HepG2 (cell line): ENCODE data around the gene MACROD2. TPM values are rescaled to one million over a fixed set of nuclear protein-coding genes. Genes with fewer than 3 reads are reported as not detected.

Source experiments
- ATAC-seq: fragments of 200-7000 bp; cut with Tn5 transposase; 3 replicates; pipeline ENCODE4 v1.9.1; 2020; ENCODE audit warnings: mild to moderate bottlenecking, moderate library complexity
- BruUV-seq: library from RNA; stranded (reverse); fragments of 400-500 nt; replicated peaks from 2 replicates; lab custom pipeline; 2021; lab: Mats Ljungman, UMichigan
- CTCF ChIA-PET: fragments of 300-600 bp; formaldehyde crosslinking; extraction: SDS; loops from one replicate; lab custom pipeline; 2021; ENCODE audit warnings: low total read pairs, inconsistent platforms, low intra/inter-chr PET ratio; lab: Yijun Ruan, JAX
- POLR2A ChIA-PET: fragments of 350-600 bp; sonication (Branson Sonifier 250); formaldehyde crosslinking; loops from one replicate; lab custom pipeline; 2020; ENCODE audit warnings: antibody characterized with exemption, inconsistent platforms; lab: Yijun Ruan, JAX
- DNase-seq: peaks from one replicate; pipeline ENCODE4 v3.0.0-alpha.2; 2015; ENCODE audit warnings: low spot score
- FAIRE-seq: peaks from 3 replicates; lab custom pipeline; 2011; peaks lifted over from hg19 to GRCh38; lab: Jason Lieb, UNC
- H2AFZ ChIP-seq: one replicate; pipeline ENCODE4 v1.6.1; 2011; ENCODE audit warnings: low read length, inconsistent platforms
- H3K27ac ChIP-seq: fragments of 300-600 bp; 3 replicates; pipeline ENCODE4 v1.8.0; 2011; ENCODE audit warnings: mixed run types, mild to moderate bottlenecking, mixed read lengths, low read length, inconsistent platforms; ENCODE audit not compliant: insufficient read depth; ENCODE audit errors: extremely low read length
- H3K27me3 ChIP-seq, 2 experiments: fragments of 200-600 bp in 1 of 2; 2 replicates in 1 of 2; 3 replicates in 1 of 2; pipeline versions ENCODE4 v1.6.0 to v1.8.0; 2011; ENCODE audit warnings: low read length in 2 of 2, mild to moderate bottlenecking in 2 of 2, moderate library complexity in 2 of 2, inconsistent platforms in 1 of 2; ENCODE audit not compliant: insufficient read depth in 2 of 2, control insufficient read depth in 1 of 2
- H3K36me3 ChIP-seq, 2 experiments: fragments of 200-600 bp in 1 of 2; replicated peaks in 1 of 2; 2 replicates in 1 of 2; 3 replicates in 1 of 2; pipeline versions ENCODE4 v1.5.1 to v1.8.0; 2011; ENCODE audit warnings: low read length in 2 of 2, inconsistent platforms in 1 of 2; ENCODE audit not compliant: insufficient read depth in 2 of 2, control insufficient read depth in 1 of 2
- H3K4me1 ChIP-seq: 2 replicates; pipeline ENCODE4 v1.5.1; 2012; ENCODE audit warnings: low read length, inconsistent platforms; ENCODE audit not compliant: insufficient read depth
- H3K4me2 ChIP-seq: 2 replicates; pipeline ENCODE4 v1.6.0; 2011; ENCODE audit warnings: low read depth, low read length, inconsistent platforms
- H3K4me3 ChIP-seq, 3 experiments: fragments of 200-600 bp in 1 of 3; sonication (generic), shearing (Covaris generic) in 1 of 3; replicated peaks in 1 of 3; 2 replicates each; pipeline ENCODE4 v1.5.1; 2011 to 2016; ENCODE audit warnings: low read length in 3 of 3, inconsistent platforms in 2 of 3, low read depth in 2 of 3, mild to moderate bottlenecking in 2 of 3, control low read depth in 1 of 3, mixed read lengths in 1 of 3; ENCODE audit not compliant: insufficient read depth in 1 of 3
- H3K79me2 ChIP-seq: one replicate; pipeline ENCODE4 v1.6.1; 2011; ENCODE audit warnings: low read length, inconsistent platforms; ENCODE audit not compliant: insufficient read depth
- H3K9ac ChIP-seq: 2 replicates; pipeline ENCODE4 v1.6.0; 2011; ENCODE audit warnings: mild to moderate bottlenecking, low read depth, low read length, inconsistent platforms; ENCODE audit not compliant: insufficient read depth
- H3K9me3 ChIP-seq: 2 replicates; pipeline ENCODE4 v1.5.1; 2012; ENCODE audit warnings: mild to moderate bottlenecking, low read length
- H4K20me1 ChIP-seq: 2 replicates; pipeline ENCODE4 v1.6.0; 2011; ENCODE audit warnings: inconsistent platforms, mild to moderate bottlenecking, low read length, moderate library complexity; ENCODE audit not compliant: insufficient read depth
- BRCA1 ChIP-seq: sonication (generic); formaldehyde crosslinking; IDR thresholded peaks from 2 replicates; pipeline ENCODE4 v1.4.0; 2020; ENCODE audit warnings: missing genetic modification reagents
- HNF4G ChIP-seq, 2 experiments: sonication (generic) in 1 of 2; formaldehyde crosslinking in 1 of 2; IDR thresholded peaks; 2 replicates each; pipeline versions ENCODE4 v1.4.0 to v1.6.1; 2011 to 2020; ENCODE audit warnings: borderline replicate concordance in 2 of 2, low read depth in 2 of 2, mild to moderate bottlenecking in 2 of 2, low read length in 1 of 2, missing genetic modification reagents in 1 of 2, moderate library complexity in 1 of 2
- MEIS2 ChIP-seq: sonication (generic); formaldehyde crosslinking; IDR thresholded peaks from 2 replicates; pipeline ENCODE4 v1.9.0; 2021; ENCODE audit warnings: mild to moderate bottlenecking, missing genetic modification reagents
- MLX ChIP-seq: IDR thresholded peaks from 2 replicates; pipeline ENCODE4 v1.6.1; 2016
- RARG ChIP-seq: sonication (generic); formaldehyde crosslinking; IDR thresholded peaks from 2 replicates; pipeline ENCODE4 v1.4.0; 2020; ENCODE audit warnings: low read depth, mild to moderate bottlenecking, missing genetic modification reagents
- RXRA ChIP-seq: sonication (generic); formaldehyde crosslinking; IDR thresholded peaks from 2 replicates; pipeline ENCODE4 v1.5.1; 2020; ENCODE audit warnings: missing genetic modification reagents
- TARDBP ChIP-seq: sonication (generic); formaldehyde crosslinking; IDR thresholded peaks from 2 replicates; pipeline ENCODE4 v1.8.0; 2022; ENCODE audit warnings: mild to moderate bottlenecking, missing genetic modification reagents
- ZC3H4 ChIP-seq: sonication (generic); formaldehyde crosslinking; IDR thresholded peaks from 2 replicates; pipeline ENCODE4 v1.4.0; 2020; ENCODE audit warnings: missing genetic modification reagents, borderline replicate concordance
- ZNF407 ChIP-seq: sonication (generic); formaldehyde crosslinking; IDR thresholded peaks from one replicate; pipeline ENCODE4 v1.5.1; 2020; ENCODE audit warnings: mild to moderate bottlenecking, missing genetic modification reagents; ENCODE audit errors: not compliant biosample characterization
- ZNF652 ChIP-seq: IDR thresholded peaks from 2 replicates; pipeline ENCODE4 v1.6.1; 2016; ENCODE audit warnings: low read depth, borderline replicate concordance
- ZNF747 ChIP-seq: sonication (generic); formaldehyde crosslinking; IDR thresholded peaks from 2 replicates; pipeline ENCODE4 v1.8.1; 2023; ENCODE audit warnings: missing genetic modification reagents, mild to moderate bottlenecking, borderline replicate concordance
- WGBS: methylation state at CpG from one replicate; pipeline ENCODE4 v1.1.6; 2017; ENCODE audit warnings: low lambda C conversion rate; 5-methylcytosine and 5-hydroxymethylcytosine counted together
- in situ Hi-C: cut with HindIII; loops from 2 replicates; pipeline ENCODE4 v1.10.0; 2017; ENCODE audit warnings: low pct_unique_long_range_greater_than_20kb; ENCODE audit not compliant: extremely low pct_ligation_motif_present
- intact Hi-C: fragments of 100-400 bp; cut with micrococcal nuclease; formaldehyde crosslinking; loops from one replicate; pipeline ENCODE4 v1.10.0; 2022; ENCODE audit not compliant: unreplicated experiment
- polyA plus RNA-seq, 8 experiments: library from polyadenylated mRNA; depleted of rRNA in 3 of 8; stranded (reverse) in 7 of 8; unstranded in 1 of 8; fragments of >200 nt; fragmentation: Illumina TruSeq in 4 of 8; extraction: Trizol in 4 of 8; gene quantifications; 2 replicates each; pipeline versions ENCODE4 v1.2.1 to v1.2.3, GENCODE V29; 2011 to 2016; ENCODE audit warnings: low read depth in 4 of 8, missing spikeins in 1 of 8, mixed read lengths in 1 of 8; ENCODE audit not compliant: insufficient read depth in 1 of 8
- total RNA-seq, 5 experiments: library from RNA; depleted of rRNA; stranded (reverse); fragments of >200 nt; fragmentation: Illumina TruSeq; extraction: Trizol; gene quantifications; 2 replicates each; pipeline ENCODE4 v1.2.3, GENCODE V29; 2016; ENCODE audit warnings: low read depth in 1 of 5

MACROD2 gene
- total and polyA plus RNA-seq, 2 of the 13 experiments (the other 11 are each of a cell fraction or from before 2014, with no cell fraction given): 0.13 to 0.51 TPM

- WGBS: 4% methylated on average over 3 of the region's 3 CpGs
These were observed 1487.2 kb downstream of the MACROD2 start for GRCh38 chr20:15482525-15482924.

More at GRCh38 chr20:15482525-15482924, 1487.2 kb downstream of the MACROD2 start:
- Histone ChIP-seq H3K4me1 (no peaks in the 10 kb centered on the region), H3K9me3 (peaks cover 87% of the 10 kb centered on the region), H2AFZ (no peak overlapping the region), H3K4me2 (no peak overlapping the region), H3K36me3 (no peaks in the 10 kb centered on the region), H3K79me2 (no peaks in the 10 kb centered on the region), H3K4me3 (no peak overlapping the region), H3K27me3 (no peaks in the 10 kb centered on the region), H3K9ac (no peak overlapping the region), H3K27ac (no peak overlapping the region), H4K20me1 (no peaks in the 10 kb centered on the region)
- in situ Hi-C loops (no loop called here), intact Hi-C loops (no loop called here)
- CTCF ChIA-PET: no interaction called here
- POLR2A ChIA-PET: no interaction called here
- no peak for FAIRE-seq
- DNase-seq: no peak
- TF ChIP-seq BRCA1 (CRISPR knock-in tag) (no peak), RXRA (CRISPR knock-in tag) (no peak), TARDBP (CRISPR knock-in tag) (no peak), ZNF652 (no peak), ZNF747 (no peak), ZNF407 (CRISPR knock-in tag) (no peak), MLX (CRISPR knock-in tag) (no peak), MEIS2 (CRISPR knock-in tag) (no peak), HNF4G (IDR thresholded peaks at IDR 0.05; ENCODE audit: borderline replicate concordance, low read depth, low read length) (no peak), HNF4G (CRISPR knock-in tag; IDR thresholded peaks at IDR 0.05; ENCODE audit: borderline replicate concordance, low read depth) (no peak), RARG (CRISPR knock-in tag) (no peak), ZC3H4 (CRISPR knock-in tag) (no peak)
- no TSS peak for BruUV-seq
- no peak for ATAC-seq
